Fibroblast of peridontal ligament (primary cell): Measurements from ENCODE around the gene SLC38A5.
"Not testable (repeated sequence)": the region's sequence is repeated elsewhere in the genome, so short reads cannot be mapped to it uniquely, and the experiment has no call there.

Experiments used
- DNase-seq: peaks from one replicate; pipeline ENCODE4 v3.0.0-alpha.2; 2010; ENCODE audit errors: extremely low read depth

Gene SLC38A5

GRCh38 chrX:48470110-48470832 is at the start of gene SLC38A5:
TSS of gene SLC38A5 (minus strand) at chrX:48470260. CDS start at chrX:48467924, 2,336 bp downstream.
- DNase-seq: no peak

- DNase-seq: not testable (repeated sequence)
Measured at GRCh38 chrX:48519481-48519880, 49.4 kb upstream of the SLC38A5 start.

- DNase-seq: no peak
Measured at GRCh38 chrX:48516987-48517386, 46.9 kb upstream of the SLC38A5 start.

- no peak for DNase-seq
Measured at GRCh38 chrX:48516285-48516684, 46.2 kb upstream of the SLC38A5 start.

- no peak for DNase-seq
Measured at GRCh38 chrX:48515842-48516241, 45.8 kb upstream of the SLC38A5 start.

- DNase-seq: no peak
Measured at GRCh38 chrX:48514868-48515460, 44.9 kb upstream of the SLC38A5 start.

- no peak for DNase-seq
Measured at GRCh38 chrX:48514126-48514806, 44.2 kb upstream of the SLC38A5 start.

GRCh38 chrX:48513670-48514069 is 43.6 kb upstream of the SLC38A5 start:
- no peak for DNase-seq

GRCh38 chrX:48512371-48512935 is 42.4 kb upstream of the SLC38A5 start:
- no peak for DNase-seq

GRCh38 chrX:48511560-48511959 is 41.5 kb upstream of the SLC38A5 start:
- no peak for DNase-seq

GRCh38 chrX:48509619-48510018 is 39.6 kb upstream of the SLC38A5 start:
- no peak for DNase-seq

GRCh38 chrX:48509245-48509590 is 39.2 kb upstream of the SLC38A5 start:
- DNase-seq: no peak

GRCh38 chrX:48508400-48509244 is 38.6 kb upstream of the SLC38A5 start, which contains the start of gene PORCN:
TSS of gene PORCN (plus strand) at chrX:48508992. CDS start at chrX:48509821, 829 bp downstream.
- DNase-seq: peak; percentile 33

GRCh38 chrX:48507246-48507645 is 37.2 kb upstream of the SLC38A5 start:
- no peak for DNase-seq

GRCh38 chrX:48505481-48505880 is 35.4 kb upstream of the SLC38A5 start:
- no peak for DNase-seq

- no peak for DNase-seq
Measured at GRCh38 chrX:48504261-48504660, 34.2 kb upstream of the SLC38A5 start.

- DNase-seq: peak; percentile 56
Measured at GRCh38 chrX:48498374-48498809, 28.3 kb upstream of the SLC38A5 start.

GRCh38 chrX:48497871-48498270 is 27.8 kb upstream of the SLC38A5 start:
- DNase-seq: peak; percentile 3

GRCh38 chrX:48496660-48497059 is 26.6 kb upstream of the SLC38A5 start:
- DNase-seq: peak; percentile 8

- peak; percentile 43 for DNase-seq
Measured at GRCh38 chrX:48493890-48494364, 23.9 kb upstream of the SLC38A5 start.

- DNase-seq: peak; percentile 30
Measured at GRCh38 chrX:48492293-48492910, 22.3 kb upstream of the SLC38A5 start.
